H1 (cell line): ENCODE results near the gene PLXNA4. TPM values are rescaled to one million over a fixed set of nuclear protein-coding genes. Genes with fewer than 3 reads are reported as not detected.

Experiments
- CTCF ChIA-PET: fragments of 300-600 bp; sonication (Branson Sonifier 250); formaldehyde crosslinking; loops from one replicate; lab custom pipeline; 2021; ENCODE audit not compliant: partially characterized antibody; lab: Charles Lee
- POLR2A ChIA-PET: fragments of 300-600 bp; sonication (Branson Sonifier 250); formaldehyde crosslinking; loops from one replicate; lab custom pipeline; 2021; ENCODE audit warnings: inconsistent platforms; ENCODE audit not compliant: partially characterized antibody; lab: Charles Lee
- DNase-seq, 2 experiments: peaks; one replicate each; pipeline versions ENCODE4 v3.0.0 to v3.0.0-alpha.2; 2010 to 2022; ENCODE audit warnings: low spot score in 2 of 2, low read depth in 1 of 2, mixed read lengths in 1 of 2
- FAIRE-seq: peaks from 2 replicates; lab custom pipeline; 2011; peaks lifted over from hg19 to GRCh38; lab: Jason Lieb, UNC
- H2AFZ ChIP-seq: 2 replicates; pipeline ENCODE4 v1.8.1; 2012; ENCODE audit warnings: low read length, inconsistent platforms
- H2AK5ac ChIP-seq: 2 replicates; pipeline ENCODE4 v1.6.1; 2013; ENCODE audit warnings: low read depth, low read length
- H2BK120ac ChIP-seq: replicated peaks from 2 replicates; pipeline ENCODE3; 2013; ENCODE audit warnings: low read depth, low read length, inconsistent platforms
- H2BK12ac ChIP-seq: 2 replicates; pipeline ENCODE4 v1.6.1; 2013; ENCODE audit warnings: low read depth, low read length
- H2BK15ac ChIP-seq: 2 replicates; pipeline ENCODE4 v1.6.1; 2013; ENCODE audit warnings: low read length
- H2BK20ac ChIP-seq: 2 replicates; pipeline ENCODE4 v1.6.1; 2013; ENCODE audit warnings: low read length
- H2BK5ac ChIP-seq: 2 replicates; pipeline ENCODE4 v1.6.1; 2013; ENCODE audit warnings: low read depth, low read length
- H3K14ac ChIP-seq: 2 replicates; pipeline ENCODE4 v1.6.1; 2013; ENCODE audit warnings: inconsistent platforms; ENCODE audit not compliant: insufficient read length
- H3K18ac ChIP-seq: 2 replicates; pipeline ENCODE4 v1.6.1; 2013; ENCODE audit warnings: low read length; ENCODE audit errors: extremely low read depth
- H3K23ac ChIP-seq: 2 replicates; pipeline ENCODE4 v1.6.1; 2013; ENCODE audit warnings: inconsistent platforms; ENCODE audit not compliant: insufficient read length
- H3K23me2 ChIP-seq: 2 replicates; pipeline ENCODE4 v1.6.1; 2013; ENCODE audit warnings: low read depth, low read length
- H3K27ac ChIP-seq: 2 replicates; pipeline ENCODE4 v1.6.1; 2011; ENCODE audit warnings: low read depth, low read length, inconsistent platforms
- H3K27me3 ChIP-seq, 4 experiments: replicated peaks in 1 of 4; 1 replicate in 1 of 4; 2 replicates in 3 of 4; pipeline versions ENCODE4 v1.6.1 to v1.8.1; 2011 to 2013; ENCODE audit warnings: low read length in 3 of 4, mild to moderate bottlenecking in 3 of 4, inconsistent platforms in 2 of 4, mixed read lengths in 2 of 4, moderate library complexity in 1 of 4; ENCODE audit not compliant: control insufficient read depth in 3 of 4, insufficient read depth in 3 of 4; ENCODE audit errors: extremely low read depth in 1 of 4
- H3K36me3 ChIP-seq, 4 experiments: 2 replicates each; pipeline versions ENCODE4 v1.6.1 to v1.8.1; 2011 to 2013; ENCODE audit warnings: mild to moderate bottlenecking in 4 of 4, low read length in 3 of 4, moderate library complexity in 2 of 4, control low read depth in 1 of 4, inconsistent platforms in 1 of 4; ENCODE audit not compliant: insufficient read depth in 4 of 4, control insufficient read depth in 2 of 4
- H3K4ac ChIP-seq: replicated peaks from 2 replicates; pipeline ENCODE3; 2013; ENCODE audit warnings: low read length, low read depth, mixed read lengths, inconsistent platforms; ENCODE audit not compliant: insufficient read length
- H3K4me1 ChIP-seq, 4 experiments: replicated peaks in 1 of 4; 1 replicate in 1 of 4; 2 replicates in 3 of 4; pipeline versions ENCODE4 v1.6.1 to v1.8.1; 2011 to 2013; ENCODE audit warnings: low read length in 3 of 4, inconsistent platforms in 2 of 4, mixed read lengths in 1 of 4; ENCODE audit not compliant: insufficient read depth in 4 of 4, control insufficient read depth in 3 of 4
- H3K4me2 ChIP-seq, 2 experiments: 2 replicates each; pipeline versions ENCODE4 v1.6.1 to v1.8.1; 2011 to 2013; ENCODE audit warnings: low read depth in 2 of 2, low read length in 2 of 2, control low read depth in 1 of 2, inconsistent platforms in 1 of 2, mild to moderate bottlenecking in 1 of 2; ENCODE audit not compliant: insufficient read depth in 1 of 2
- H3K4me3 ChIP-seq, 4 experiments: fragments of 200-600, 300-600 bp in 1 of 4; sonication (generic), shearing (Covaris generic), sonication (Bioruptor Twin) in 1 of 4; 2 replicates each; pipeline versions ENCODE4 v1.5.1 to v1.8.1; 2011 to 2016; ENCODE audit warnings: low read length in 4 of 4, low read depth in 3 of 4, control low read depth in 2 of 4, inconsistent platforms in 2 of 4, mild to moderate bottlenecking in 2 of 4, mixed read lengths in 1 of 4, moderate library complexity in 1 of 4; ENCODE audit not compliant: insufficient read depth in 2 of 4; ENCODE audit errors: extremely low read depth in 1 of 4
- H3K56ac ChIP-seq: replicated peaks from 2 replicates; pipeline ENCODE3; 2013; ENCODE audit warnings: low read depth, mild to moderate bottlenecking, mixed read lengths, low read length, inconsistent platforms; ENCODE audit not compliant: insufficient read length
- H3K79me1 ChIP-seq: 2 replicates; pipeline ENCODE4 v1.6.1; 2013; ENCODE audit warnings: low read depth, low read length, control low read depth
- H3K79me2 ChIP-seq, 2 experiments: 2 replicates each; pipeline versions ENCODE4 v1.6.1 to v1.8.1; 2012 to 2013; ENCODE audit warnings: low read length in 2 of 2, mild to moderate bottlenecking in 2 of 2, inconsistent platforms in 1 of 2; ENCODE audit not compliant: insufficient read depth in 2 of 2, control insufficient read depth in 1 of 2
- H3K9ac ChIP-seq, 4 experiments: replicated peaks in 1 of 4; 1 replicate in 1 of 4; 2 replicates in 3 of 4; pipeline versions ENCODE4 v1.6.1 to v1.8.1; 2011 to 2013; ENCODE audit warnings: low read depth in 3 of 4, low read length in 3 of 4, control low read depth in 2 of 4, mild to moderate bottlenecking in 2 of 4, moderate library complexity in 2 of 4, inconsistent platforms in 1 of 4; ENCODE audit errors: extremely low read depth in 1 of 4
- H3K9me3 ChIP-seq, 2 experiments: 2 replicates each; pipeline versions ENCODE4 v1.6.1 to v1.8.1; 2012 to 2013; ENCODE audit warnings: mild to moderate bottlenecking in 2 of 2, moderate library complexity in 2 of 2, control low read depth in 1 of 2, inconsistent platforms in 1 of 2, low read depth in 1 of 2, low read length in 1 of 2, mixed read lengths in 1 of 2; ENCODE audit not compliant: insufficient read depth in 2 of 2
- H4K20me1 ChIP-seq, 2 experiments: replicated peaks in 1 of 2; 2 replicates each; pipeline versions ENCODE3 to v1.8.1; 2011 to 2013; ENCODE audit warnings: inconsistent platforms in 2 of 2, low read length in 2 of 2, mild to moderate bottlenecking in 1 of 2; ENCODE audit not compliant: insufficient read depth in 2 of 2, control insufficient read depth in 1 of 2
- H4K5ac ChIP-seq: 2 replicates; pipeline ENCODE4 v1.6.1; 2013; ENCODE audit warnings: low read length, low read depth, mixed read lengths, inconsistent platforms; ENCODE audit not compliant: insufficient read length
- H4K8ac ChIP-seq: 2 replicates; pipeline ENCODE4 v1.8.0; 2013; ENCODE audit warnings: mild to moderate bottlenecking, moderate library complexity, low read length, inconsistent platforms; ENCODE audit not compliant: insufficient read depth; ENCODE audit errors: extremely low read depth
- H4K91ac ChIP-seq: replicated peaks from 2 replicates; pipeline ENCODE3; 2013; ENCODE audit warnings: low read length, mixed read lengths, inconsistent platforms; ENCODE audit not compliant: insufficient read length
- CTBP2 ChIP-seq: IDR thresholded peaks from 2 replicates; pipeline ENCODE4 v1.7.0; 2011; ENCODE audit warnings: borderline replicate concordance, mild to moderate bottlenecking, moderate library complexity, mixed read lengths, low read length; ENCODE audit not compliant: insufficient read depth, insufficient read length
- GTF2F1 ChIP-seq: IDR thresholded peaks from 2 replicates; pipeline ENCODE4 v1.6.1; 2012; ENCODE audit warnings: low read depth, low read length, improper control_type of control experiment, borderline replicate concordance
- WGBS, 2 experiments: shearing (Covaris generic) in 1 of 2; methylation state at CpG; one replicate each; pipeline versions ENCODE4 v1.1.6 to v1.1.7; 2013 to 2015; ENCODE audit warnings: low lambda C conversion rate in 2 of 2, mixed read lengths in 2 of 2, inconsistent platforms in 1 of 2, low coverage in 1 of 2, missing lambda C conversion rate in 1 of 2; ENCODE audit not compliant: insufficient replicate concordance in 2 of 2, insufficient coverage in 1 of 2, insufficient read length in 1 of 2; ENCODE audit errors: extremely low coverage in 1 of 2, missing lambda C conversion rate in 1 of 2; 5-methylcytosine and 5-hydroxymethylcytosine counted together
- polyA plus RNA-seq, 7 experiments: library from polyadenylated mRNA; depleted of rRNA in 3 of 7; stranded (reverse) in 5 of 7; unstranded in 2 of 7; fragments of >200 nt in 5 of 7; fragments of 200-250 nt in 2 of 7; gene quantifications; 1 replicate in 5 of 7; 2 replicates in 1 of 7; 4 replicates in 1 of 7; pipeline versions ENCODE4 v1.2.1 to v1.2.3, GENCODE V29; 2011 to 2013; ENCODE audit warnings: missing spikeins in 2 of 7, mixed read lengths in 2 of 7
- total RNA-seq: library from RNA; stranded (reverse); fragmentation: NEBNext Ultra II Directional; extraction: Animal tissue kit (Norgen Biotek cat#: 25700); gene quantifications from 2 replicates; pipeline ENCODE4 v1.2.1, GENCODE V29; 2021

Gene PLXNA4
- total and polyA plus RNA-seq, 2 of the 8 experiments (the other 6 are each of a cell fraction or from before 2014, with no cell fraction given) = 0.76 to 0.79 TPM

GRCh38 chr7:132499487-132499886, 76.8 kb downstream of the PLXNA4 start:
- no peak overlapping the region for H2BK120ac ChIP-seq
- POLR2A ChIA-PET = interaction anchor here (1.3 kb wide), 1 partner anchor 53 kb away, joined by 3 read pairs; no protein-coding TSS in a partner anchor
- no peaks in the 10 kb centered on the region for H4K20me1 ChIP-seq
- no peak overlapping the region for H3K4ac ChIP-seq
- H3K79me2 ChIP-seq = no peaks in the 10 kb centered on the region
- no peak for FAIRE-seq
- no peaks in the 10 kb centered on the region for H3K4me1 ChIP-seq
- no peak overlapping the region for H3K18ac ChIP-seq
- H3K4me2 ChIP-seq = no peak overlapping the region
- H2AFZ ChIP-seq = no peak overlapping the region
- no peak overlapping the region for H2BK5ac ChIP-seq
- no peaks in the 10 kb centered on the region for H3K79me1 ChIP-seq
- no peak overlapping the region for H3K4me3 ChIP-seq
- no peak overlapping the region for H4K8ac ChIP-seq
- no peak overlapping the region for H4K5ac ChIP-seq
- no peak overlapping the region for H3K14ac ChIP-seq
- no peaks in the 10 kb centered on the region for H3K23me2 ChIP-seq
- H3K9me3 ChIP-seq = no peaks in the 10 kb centered on the region
- H2BK12ac ChIP-seq = no peak overlapping the region
- no peak overlapping the region for H3K23ac ChIP-seq
- no peaks in the 10 kb centered on the region; a peak in 1 of 7 replicates for H3K27me3 ChIP-seq
- no peak overlapping the region for H2AK5ac ChIP-seq
- H3K56ac ChIP-seq = no peak overlapping the region
- TF ChIP-seq GTF2F1 (no peak), CTBP2 (no peak)
- no peaks in the 10 kb centered on the region for H3K36me3 ChIP-seq
- no peak overlapping the region for H3K9ac ChIP-seq
- H4K91ac ChIP-seq = no peak overlapping the region
- H3K27ac ChIP-seq = no peak overlapping the region
- WGBS, 2 experiments = 88% methylated on average over 5 of the region's 5 CpGs; no CpG with 5 or more reads in 1 of the 2 experiments
- DNase-seq = no peak
- no peak overlapping the region for H2BK20ac ChIP-seq
- CTCF ChIA-PET = interaction anchor here (0.6 to 2.8 kb wide), 15 partner anchors 9 to 181 kb away, joined by 3 to 10 read pairs (median 4); no protein-coding TSS in a partner anchor
- H2BK15ac ChIP-seq = no peak overlapping the region
